NCI-H524 treated with DMSO at 0.1 percent for 48 hours (cell line): ENCODE measurements around the gene ZDHHC19.
"Not testable (repeated sequence)": the region's sequence is repeated elsewhere in the genome, so short reads cannot be mapped to it uniquely, and the experiment has no call there.

Experiments
- DNase-seq: peaks from one replicate; lab custom pipeline; 2025; lab: John Stamatoyannopoulos, UW

ZDHHC19 gene

GRCh38 chr3:196203846-196204245 lies 7.4 kb downstream of the ZDHHC19 start:
- no peak for DNase-seq

- no peak for DNase-seq
Measured at GRCh38 chr3:196202516-196202970, 8.7 kb downstream of the ZDHHC19 start.

GRCh38 chr3:196198771-196199753 lies 12.1 kb downstream of the ZDHHC19 start:
- no peak for DNase-seq

- DNase-seq: no peak
Measured at GRCh38 chr3:196198081-196198675, 13.0 kb downstream of the ZDHHC19 start.

- DNase-seq: no peak
Measured at GRCh38 chr3:196197524-196197923, 13.7 kb downstream of the ZDHHC19 start.

- DNase-seq: no peak
Measured at GRCh38 chr3:196195664-196196265, 15.4 kb downstream of the ZDHHC19 start.

GRCh38 chr3:196194542-196194915 lies 16.7 kb downstream of the ZDHHC19 start:
- no peak for DNase-seq

- DNase-seq: no peak
Measured at GRCh38 chr3:196193736-196194541, 17.3 kb downstream of the ZDHHC19 start.

GRCh38 chr3:196193133-196193735 lies 18.0 kb downstream of the ZDHHC19 start:
- DNase-seq: no peak

GRCh38 chr3:196192524-196193051 lies 18.6 kb downstream of the ZDHHC19 start:
- no peak for DNase-seq

- no peak for DNase-seq
Measured at GRCh38 chr3:196192036-196192523, 19.1 kb downstream of the ZDHHC19 start.

GRCh38 chr3:196189566-196190347 lies 21.4 kb downstream of the ZDHHC19 start:
- no peak for DNase-seq

GRCh38 chr3:196186651-196187573 lies 24.3 kb downstream of the ZDHHC19 start:
- peak; percentile 67 for DNase-seq

- DNase-seq: no peak
Measured at GRCh38 chr3:196184881-196185280, 26.3 kb downstream of the ZDHHC19 start.

GRCh38 chr3:196184169-196184432 lies 27.1 kb downstream of the ZDHHC19 start:
- not testable (repeated sequence) for DNase-seq

GRCh38 chr3:196181127-196181546 lies 30.1 kb downstream of the ZDHHC19 start:
- peak; percentile 52 for DNase-seq

- no peak for DNase-seq
Measured at GRCh38 chr3:196180346-196180745, 30.9 kb downstream of the ZDHHC19 start.

- no peak for DNase-seq
Measured at GRCh38 chr3:196179380-196180308, 31.6 kb downstream of the ZDHHC19 start.
